ENCODE measurements around the gene HBG2.

DNA sequence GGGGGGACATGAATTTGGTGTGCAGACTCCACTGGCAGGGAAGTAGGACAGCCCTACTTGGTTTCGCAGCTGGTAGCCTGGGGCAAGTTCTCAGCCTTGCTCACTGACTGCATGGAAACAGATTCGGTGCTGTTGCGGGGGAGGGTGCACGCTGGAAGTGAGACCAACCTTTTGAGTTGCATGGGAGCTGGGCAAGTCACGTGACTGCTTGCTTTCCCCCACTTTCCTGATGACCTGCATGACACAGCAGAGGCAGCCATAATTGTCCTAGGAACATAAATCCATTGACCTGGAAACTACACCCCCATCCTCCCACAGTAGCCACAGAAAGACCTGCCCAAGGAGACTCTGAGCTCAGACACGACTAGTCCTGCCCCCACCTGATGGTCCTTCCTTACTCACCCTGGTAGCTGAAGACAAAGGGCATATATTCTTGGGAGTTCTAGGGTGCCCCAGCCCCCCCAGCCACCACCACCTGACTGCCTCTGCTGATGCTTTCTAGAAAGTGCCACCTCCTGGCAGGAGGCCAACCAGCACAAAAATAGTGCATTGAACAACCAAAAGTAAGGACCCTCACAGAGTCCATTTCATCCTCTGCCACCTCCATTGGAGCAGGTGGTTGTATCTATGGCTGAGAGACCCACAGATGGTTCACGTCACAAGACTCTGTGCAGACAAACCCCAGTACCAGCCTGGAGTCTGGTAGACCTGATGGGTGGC is 4.1 kb upstream of the HBG2 start:
- TF ChIP-seq, protein P1, sequence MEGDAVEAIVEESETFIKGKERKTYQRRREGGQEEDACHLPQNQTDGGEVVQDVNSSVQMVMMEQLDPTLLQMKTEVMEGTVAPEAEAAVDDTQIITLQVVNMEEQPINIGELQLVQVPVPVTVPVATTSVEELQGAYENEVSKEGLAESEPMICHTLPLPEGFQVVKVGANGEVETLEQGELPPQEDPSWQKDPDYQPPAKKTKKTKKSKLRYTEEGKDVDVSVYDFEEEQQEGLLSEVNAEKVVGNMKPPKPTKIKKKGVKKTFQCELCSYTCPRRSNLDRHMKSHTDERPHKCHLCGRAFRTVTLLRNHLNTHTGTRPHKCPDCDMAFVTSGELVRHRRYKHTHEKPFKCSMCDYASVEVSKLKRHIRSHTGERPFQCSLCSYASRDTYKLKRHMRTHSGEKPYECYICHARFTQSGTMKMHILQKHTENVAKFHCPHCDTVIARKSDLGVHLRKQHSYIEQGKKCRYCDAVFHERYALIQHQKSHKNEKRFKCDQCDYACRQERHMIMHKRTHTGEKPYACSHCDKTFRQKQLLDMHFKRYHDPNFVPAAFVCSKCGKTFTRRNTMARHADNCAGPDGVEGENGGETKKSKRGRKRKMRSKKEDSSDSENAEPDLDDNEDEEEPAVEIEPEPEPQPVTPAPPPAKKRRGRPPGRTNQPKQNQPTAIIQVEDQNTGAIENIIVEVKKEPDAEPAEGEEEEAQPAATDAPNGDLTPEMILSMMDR (IDR thresholded peaks at IDR 0.05), result no peak
- no peak for TF ChIP-seq POLR2A (IDR thresholded peaks at IDR 0.05)
